WI38 (cell line): ENCODE measurements around the gene TRIM4.

Experiments
- H3K4me3 ChIP-seq: 2 replicates; pipeline ENCODE4 v1.5.1; 2011; ENCODE audit warnings: low read depth, mild to moderate bottlenecking, control low read depth, low read length
- TF ChIP-seq, protein P1 (sequence below): IDR thresholded peaks from 2 replicates; pipeline ENCODE4 v1.5.1; 2012; ENCODE audit warnings: low read depth, mild to moderate bottlenecking, control low read depth, low read length

TRIM4 gene

DNA sequence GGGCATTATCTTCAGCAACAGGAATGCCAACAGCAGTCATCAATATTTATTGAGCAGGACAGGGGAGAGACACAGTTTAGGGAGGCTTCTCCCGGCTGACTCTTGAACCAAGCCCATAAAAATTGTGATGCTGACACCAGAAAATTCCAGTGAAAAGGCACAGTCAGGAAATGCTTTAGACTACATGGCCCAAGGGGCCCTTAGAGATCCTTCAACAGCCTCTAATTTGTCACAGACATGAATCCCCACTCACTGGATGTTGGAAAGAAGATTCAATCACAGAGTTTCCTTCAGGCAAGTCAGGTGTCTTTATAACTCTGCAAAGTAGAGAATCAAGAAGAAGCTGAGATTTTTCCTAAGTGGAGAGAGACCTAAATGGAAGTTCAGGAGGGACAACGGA is 8.9 kb upstream of the TRIM4 start:
- TF ChIP-seq, protein P1, sequence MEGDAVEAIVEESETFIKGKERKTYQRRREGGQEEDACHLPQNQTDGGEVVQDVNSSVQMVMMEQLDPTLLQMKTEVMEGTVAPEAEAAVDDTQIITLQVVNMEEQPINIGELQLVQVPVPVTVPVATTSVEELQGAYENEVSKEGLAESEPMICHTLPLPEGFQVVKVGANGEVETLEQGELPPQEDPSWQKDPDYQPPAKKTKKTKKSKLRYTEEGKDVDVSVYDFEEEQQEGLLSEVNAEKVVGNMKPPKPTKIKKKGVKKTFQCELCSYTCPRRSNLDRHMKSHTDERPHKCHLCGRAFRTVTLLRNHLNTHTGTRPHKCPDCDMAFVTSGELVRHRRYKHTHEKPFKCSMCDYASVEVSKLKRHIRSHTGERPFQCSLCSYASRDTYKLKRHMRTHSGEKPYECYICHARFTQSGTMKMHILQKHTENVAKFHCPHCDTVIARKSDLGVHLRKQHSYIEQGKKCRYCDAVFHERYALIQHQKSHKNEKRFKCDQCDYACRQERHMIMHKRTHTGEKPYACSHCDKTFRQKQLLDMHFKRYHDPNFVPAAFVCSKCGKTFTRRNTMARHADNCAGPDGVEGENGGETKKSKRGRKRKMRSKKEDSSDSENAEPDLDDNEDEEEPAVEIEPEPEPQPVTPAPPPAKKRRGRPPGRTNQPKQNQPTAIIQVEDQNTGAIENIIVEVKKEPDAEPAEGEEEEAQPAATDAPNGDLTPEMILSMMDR: no peak
- H3K4me3 ChIP-seq: no peak overlapping the region

DNA sequence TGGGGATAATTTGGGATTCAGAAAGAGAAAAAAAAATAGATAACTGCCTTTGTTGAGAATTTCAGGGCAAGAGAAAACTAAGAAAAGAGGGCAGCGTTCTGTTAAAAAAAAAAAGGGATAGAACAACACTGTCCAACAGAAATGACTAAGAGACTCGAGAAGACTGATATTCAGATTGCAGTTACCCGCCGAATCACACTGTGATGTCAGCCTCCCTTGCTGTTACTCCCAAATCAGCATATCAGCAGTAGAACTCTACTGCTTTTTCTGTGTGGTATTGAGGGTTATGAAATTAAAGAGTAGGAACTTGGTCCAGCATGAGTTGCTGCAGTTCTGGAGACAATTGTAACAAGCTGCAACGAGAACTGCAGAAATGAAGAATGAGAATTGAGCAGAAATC is 8.2 kb upstream of the TRIM4 start:
- TF ChIP-seq, protein P1: no peak
- H3K4me3 ChIP-seq: no peak overlapping the region

GRCh38 chr7:99926321-99926720 is 7.0 kb upstream of the TRIM4 start:
- TF ChIP-seq, protein P1: no peak
- no peak overlapping the region for H3K4me3 ChIP-seq

DNA sequence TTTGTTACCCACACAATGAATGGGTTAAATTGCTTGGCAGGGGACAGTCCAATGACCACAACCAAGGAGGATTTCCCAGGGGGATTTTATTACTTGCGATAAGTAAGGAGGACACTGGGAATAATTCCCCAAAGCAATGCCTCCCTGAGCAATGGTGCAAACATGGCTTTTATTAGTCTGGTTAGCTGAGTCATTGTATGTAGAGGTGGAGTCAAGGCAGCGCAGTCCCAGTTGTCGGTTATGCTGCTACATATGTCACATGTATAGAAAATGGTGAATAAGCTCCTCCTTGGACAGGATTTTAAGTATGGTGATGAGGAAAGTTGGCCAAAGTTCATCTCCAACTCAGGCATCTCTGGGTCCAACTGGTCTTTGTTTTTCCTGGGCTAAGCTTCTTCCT is 3.9 kb upstream of the TRIM4 start:
- TF ChIP-seq, protein P1: no peak
- H3K4me3 ChIP-seq: no peak overlapping the region

DNA sequence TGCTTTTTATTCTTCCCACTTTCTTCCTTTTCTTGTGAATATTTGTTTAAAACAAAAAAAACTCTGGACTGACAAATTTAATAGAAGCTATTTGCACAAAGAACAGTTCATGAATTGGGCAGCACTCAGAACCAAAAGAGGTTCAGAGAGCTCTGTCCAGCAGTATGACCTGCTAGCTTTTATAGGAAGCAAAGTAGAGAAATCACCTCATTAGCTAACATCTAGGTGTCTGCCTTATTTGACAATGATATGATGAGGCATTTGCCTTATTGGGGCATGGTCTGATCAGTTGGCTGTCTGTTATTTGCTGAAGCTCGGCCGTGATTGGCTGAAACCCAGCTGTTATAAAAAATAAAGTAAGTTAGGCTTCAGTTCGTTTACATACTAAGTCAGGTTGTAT is 819 bp upstream of the TRIM4 start:
- TF ChIP-seq, protein P1: no peak
- H3K4me3 ChIP-seq: peak overlapping the region; percentile 90

GRCh38 chr7:99919814-99920112 is 433 bp upstream of the TRIM4 start:
- peak overlapping the region; percentile 90 for H3K4me3 ChIP-seq
- TF ChIP-seq, protein P1: no peak

- TF ChIP-seq, protein P1: no peak
- H3K4me3 ChIP-seq: no peak overlapping the region
Measured at GRCh38 chr7:99910976-99911375, 8.4 kb downstream of the TRIM4 start.
